GM13977 (cell line): Measurements from ENCODE around the gene TNS1.

Experiments used
- DNase-seq: peaks from one replicate; pipeline ENCODE4 v3.0.0; 2012; ENCODE audit warnings: low spot score
- CTCF ChIP-seq: IDR thresholded peaks from 2 replicates; pipeline ENCODE4 v1.5.1; 2012; ENCODE audit warnings: mild to moderate bottlenecking, control low read depth; ENCODE audit not compliant: insufficient read depth; ENCODE audit errors: extremely low read depth, missing control alignments
- in situ Hi-C: fragments of 300-500 bp; cut with MboI; formaldehyde crosslinking; loops from one replicate; pipeline ENCODE4 v1.12.0; 2022; ENCODE audit warnings: low sequenced_read_pairs, low pct_unique_long_range_greater_than_20kb, mixed read lengths, inconsistent platforms; ENCODE audit not compliant: unreplicated experiment

The TNS1 gene

GRCh38 chr2:217897816-217898806 lies 104.7 kb downstream of the TNS1 start:
- TF ChIP-seq CTCF, result no peak
- in situ Hi-C loops, result no loop called here
- DNase-seq, result no peak

GRCh38 chr2:217897091-217897715 lies 105.6 kb downstream of the TNS1 start:
- in situ Hi-C loops, result no loop called here
- no peak for TF ChIP-seq CTCF
- no peak for DNase-seq

GRCh38 chr2:217895070-217895635 lies 107.6 kb downstream of the TNS1 start:
- in situ Hi-C loops, result no loop called here
- no peak for TF ChIP-seq CTCF
- DNase-seq, result no peak

- in situ Hi-C loops, result no loop called here
- DNase-seq, result no peak
- no peak for TF ChIP-seq CTCF
Observed at GRCh38 chr2:217893440-217893839, 109.4 kb downstream of the TNS1 start.

- TF ChIP-seq CTCF, result no peak
- in situ Hi-C loops, result no loop called here
Observed at GRCh38 chr2:217892560-217892959, 110.2 kb downstream of the TNS1 start.

GRCh38 chr2:217890445-217890844 lies 112.3 kb downstream of the TNS1 start:
- in situ Hi-C loops, result no loop called here
- TF ChIP-seq CTCF, result no peak
- no peak for DNase-seq

More at GRCh38 chr2:217892560-217892959, 110.2 kb downstream of the TNS1 start:
- DNase-seq, result no peak
